Tibial nerve (tissue), 4 donors: Measurements from ENCODE around the gene TMEM121. TPM values are rescaled to one million over a fixed set of nuclear protein-coding genes. Genes with fewer than 3 reads are reported as not detected.
"Not testable (repeated sequence)": the region's sequence is repeated elsewhere in the genome, so short reads cannot be mapped to it uniquely, and the experiment has no call there.

Source experiments
- DNase-seq, 2 donors: peaks; one replicate each; pipeline ENCODE4 v3.0.0-alpha.2; 2019; ENCODE audit warnings: low spot score in 2 of 2
- H3K27ac ChIP-seq, 4 donors: fragments of 200-600 bp; sonication (generic) in 3 of 4; one replicate each; pipeline ENCODE4 v1.5.1; 2017 to 2019; ENCODE audit warnings: mild to moderate bottlenecking in 1 of 4
- H3K27me3 ChIP-seq, 2 donors: fragments of 200-600 bp; sonication (generic) in 1 of 2; one replicate each; pipeline versions ENCODE4 v1.5.1 to v1.6.0; 2017 to 2019
- H3K36me3 ChIP-seq, 3 donors: fragments of 200-600 bp; sonication (generic); one replicate each; pipeline ENCODE4 v1.5.1; 2018 to 2019
- H3K4me1 ChIP-seq, 4 donors: fragments of 200-600 bp; sonication (generic) in 3 of 4; one replicate each; pipeline ENCODE4 v1.5.1; 2017 to 2019
- H3K4me3 ChIP-seq, 4 donors: fragments of 200-600 bp; sonication (generic) in 3 of 4; one replicate each; pipeline ENCODE4 v1.5.1; 2017 to 2019; ENCODE audit warnings: mild to moderate bottlenecking in 1 of 4, moderate library complexity in 1 of 4
- H3K9me3 ChIP-seq, 4 donors: fragments of 200-600 bp; sonication (generic) in 3 of 4; one replicate each; pipeline ENCODE4 v1.5.1; 2017 to 2019
- CTCF ChIP-seq, 5 experiments: fragments of 200-600 bp in 3 of 5; fragments of 450-650 bp in 2 of 5; sonication (generic) in 3 of 5; IDR thresholded peaks; one replicate each; pipeline ENCODE4 v1.5.1; 2016 to 2019; ENCODE audit warnings: antibody characterized with exemption in 5 of 5, mild to moderate bottlenecking in 3 of 5, moderate library complexity in 2 of 5
- EP300 ChIP-seq, 2 donors: sonication (generic); formaldehyde crosslinking; IDR thresholded peaks; one replicate each; pipeline ENCODE4 v1.6.1; 2017; ENCODE audit warnings: antibody characterized with exemption in 2 of 2, mild to moderate bottlenecking in 1 of 2
- POLR2A ChIP-seq, 2 donors: fragments of 450-650 bp; IDR thresholded peaks; one replicate each; pipeline ENCODE4 v1.6.1; 2017; ENCODE audit warnings: antibody characterized with exemption in 2 of 2, mild to moderate bottlenecking in 2 of 2, moderate library complexity in 2 of 2
- WGBS, 2 donors: methylation state at CpG; one replicate each; pipeline ENCODE4 v1.1.5; 2018; 5-methylcytosine and 5-hydroxymethylcytosine counted together
- total RNA-seq, 4 donors: library from RNA; depleted of rRNA; stranded (reverse); fragments of >200 nt; gene quantifications; one replicate each; pipeline ENCODE4 v1.1.0, GENCODE V29; 2016

TMEM121 gene
- total RNA-seq, 4 donors from 2014 or later = 15.1 to 28.2 (median 20.1) TPM

DNA sequence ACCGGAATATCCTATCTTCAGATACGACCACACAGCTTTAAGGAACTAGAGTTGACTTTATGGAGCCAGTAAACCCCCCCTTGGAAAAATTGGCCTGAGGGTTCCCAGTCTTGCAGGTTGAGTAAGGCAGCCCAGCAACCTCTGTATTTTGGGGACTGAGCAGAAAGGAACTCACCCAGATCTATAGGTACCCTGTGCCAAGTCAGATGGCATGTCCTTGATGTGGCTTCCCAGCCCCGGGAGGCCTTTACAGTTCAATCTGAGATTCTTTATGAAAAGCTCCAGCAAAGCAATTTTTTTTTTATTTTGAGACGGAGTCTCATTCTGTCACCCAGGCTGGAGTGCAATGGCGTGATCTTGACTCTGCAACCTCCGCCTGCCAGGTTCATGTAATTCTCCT is 27.6 kb downstream of the TMEM121 start:
- H3K27ac ChIP-seq = no peak overlapping the region
- H3K9me3 ChIP-seq = no peaks in the 10 kb centered on the region
- no peaks in the 10 kb centered on the region for H3K36me3 ChIP-seq
- no peaks in the 10 kb centered on the region for H3K27me3 ChIP-seq
- no peaks in the 10 kb centered on the region for H3K4me1 ChIP-seq
- 88 to 90% methylated on average over 6 of the region's 6 CpGs for WGBS, 2 donors
- no peak for DNase-seq
- TF ChIP-seq EP300 (IDR thresholded peaks at IDR 0.05) (no peak), CTCF (IDR thresholded peaks at IDR 0.05) (no peak), POLR2A (IDR thresholded peaks at IDR 0.05) (no peak)
- no peak overlapping the region for H3K4me3 ChIP-seq

GRCh38 chr14:105554523-105554922 is 28.1 kb downstream of the TMEM121 start:
- Histone ChIP-seq H3K4me1 (peaks cover 0 to 3% (median 0%) of the 10 kb centered on the region in 4 donors), H3K27ac (no peak overlapping the region), H3K9me3 (no peaks in the 10 kb centered on the region), H3K27me3 (no peaks in the 10 kb centered on the region), H3K36me3 (no peaks in the 10 kb centered on the region), H3K4me3 (no peak overlapping the region)
- DNase-seq = no peak
- no peak for TF ChIP-seq CTCF (IDR thresholded peaks at IDR 0.05)
- TF ChIP-seq POLR2A (IDR thresholded peaks at IDR 0.05) = no peak
- TF ChIP-seq EP300 (IDR thresholded peaks at IDR 0.05) = no peak
- 73 to 75% methylated on average over 5 of the region's 5 CpGs for WGBS, 2 donors

DNA sequence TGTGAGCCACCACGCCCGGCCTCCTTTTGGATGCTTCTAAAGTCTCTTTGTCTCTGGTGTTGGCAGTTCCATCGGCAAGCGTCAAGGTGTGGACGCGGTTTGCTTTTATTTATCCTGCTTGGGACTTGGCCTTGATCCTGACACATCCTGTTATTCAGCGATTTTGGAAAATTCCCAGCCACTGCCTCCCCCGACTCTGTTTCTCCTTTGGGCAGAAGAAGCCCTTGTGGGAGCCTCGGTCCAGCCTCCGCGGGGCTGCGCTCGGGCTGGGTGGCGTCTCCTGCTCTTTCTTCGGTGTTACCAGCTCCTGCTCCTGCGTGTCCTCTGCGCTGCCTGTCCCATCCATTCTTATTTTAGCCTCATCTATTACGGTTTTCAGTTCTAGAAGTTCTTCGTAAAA is 31.3 kb downstream of the TMEM121 start:
- DNase-seq = not testable (repeated sequence)

GRCh38 chr14:105558449-105559154 is 32.2 kb downstream of the TMEM121 start:
- 84% methylated on average over 13 to 14 of the region's 28 CpGs for WGBS, 2 donors
- not testable (repeated sequence) for H3K9me3 ChIP-seq, H3K27ac ChIP-seq, H3K27me3 ChIP-seq, H3K4me3 ChIP-seq, DNase-seq, H3K36me3 ChIP-seq, H3K4me1 ChIP-seq
- TF ChIP-seq CTCF (IDR thresholded peaks at IDR 0.05) = peak in 3 of 5 experiments; percentile 21 to 33 (median 31)

More for the DNA sequence above, 31.3 kb downstream of the TMEM121 start:
- not testable (repeated sequence) for H3K27ac ChIP-seq, H3K9me3 ChIP-seq, H3K4me3 ChIP-seq, H3K4me1 ChIP-seq, H3K36me3 ChIP-seq, H3K27me3 ChIP-seq
- WGBS, 2 donors = 86 to 88% methylated on average over 19 of the region's 19 CpGs

DNA sequence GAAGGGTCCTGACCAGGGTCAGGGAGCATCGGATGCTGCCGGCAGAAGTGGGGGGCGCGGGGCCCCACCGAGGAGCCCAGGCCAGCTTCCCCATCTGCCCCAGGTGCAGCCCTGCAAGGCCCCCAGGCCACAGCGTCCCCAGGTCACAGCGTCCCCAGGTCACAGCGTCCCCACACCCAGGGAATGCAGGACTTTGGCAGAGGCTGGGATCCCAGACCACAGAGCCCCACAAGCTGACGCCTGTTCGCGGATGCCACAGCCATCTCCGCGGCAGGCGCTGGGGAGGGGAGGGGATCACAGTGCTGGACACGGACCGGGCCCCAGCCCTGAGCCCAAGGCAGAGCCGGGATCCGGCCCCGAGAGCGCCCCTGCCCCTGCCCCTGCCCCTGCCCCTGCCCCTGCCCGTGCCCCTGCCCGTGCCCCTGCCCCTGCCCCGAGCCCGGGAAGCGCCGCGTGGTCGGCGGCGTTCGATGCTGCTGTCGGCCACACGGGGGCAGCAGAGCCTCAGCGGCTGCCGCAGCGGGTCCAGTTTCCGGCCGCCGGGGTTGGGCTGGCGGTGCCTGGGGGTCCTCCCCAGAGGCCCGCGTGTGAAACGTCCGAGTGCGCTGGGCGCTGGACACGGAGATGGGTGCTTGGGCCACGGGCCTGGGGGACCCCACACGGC is 33.1 kb downstream of the TMEM121 start:
- H3K27me3 ChIP-seq, H3K4me1 ChIP-seq, H3K27ac ChIP-seq, H3K4me3 ChIP-seq, DNase-seq, H3K36me3 ChIP-seq, H3K9me3 ChIP-seq: not testable (repeated sequence)
- WGBS, 2 donors = 0% methylated on average over 1 of the region's 49 CpGs; no CpG with 5 or more reads in 1 of the 2 donors

- DNase-seq, H3K27ac ChIP-seq, H3K4me1 ChIP-seq, H3K36me3 ChIP-seq, H3K9me3 ChIP-seq, H3K4me3 ChIP-seq, H3K27me3 ChIP-seq: not testable (repeated sequence)
- 27% methylated on average over 3 of the region's 27 CpGs; no CpG with 5 or more reads in 1 of the 2 donors for WGBS, 2 donors
These were observed 33.8 kb downstream of the TMEM121 start for GRCh38 chr14:105560048-105560669.

- not testable (repeated sequence) for H3K36me3 ChIP-seq, DNase-seq, H3K4me1 ChIP-seq, H3K4me3 ChIP-seq, H3K27me3 ChIP-seq, H3K27ac ChIP-seq, H3K9me3 ChIP-seq
- 76 to 80% methylated on average over 6 to 9 of the region's 14 CpGs for WGBS, 2 donors
These were observed 35.0 kb downstream of the TMEM121 start for GRCh38 chr14:105561345-105561744.
